Loucy (cell line): ENCODE results near the gene SIAH2.

ENCODE experiments used
- H2AFZ ChIP-seq: fragments of 200-600 bp; sonication (generic); 2 replicates; pipeline ENCODE4 v1.6.0; 2016; ENCODE audit warnings: antibody characterized with exemption, mild to moderate bottlenecking, low read length, moderate library complexity
- H3F3A ChIP-seq: fragments of 200-600 bp; 2 replicates; pipeline ENCODE4 v1.6.0; 2016; ENCODE audit warnings: antibody characterized with exemption, low read depth, mild to moderate bottlenecking
- H3K27me3 ChIP-seq: fragments of 200-600 bp; sonication (generic); 2 replicates; pipeline ENCODE4 v1.6.1; 2014; ENCODE audit warnings: low read length, mild to moderate bottlenecking; ENCODE audit not compliant: insufficient read depth, poor library complexity, severe bottlenecking
- H3K36me3 ChIP-seq: fragments of 200-600 bp; sonication (generic); 2 replicates; pipeline ENCODE4 v1.6.1; 2016; ENCODE audit warnings: low read length; ENCODE audit not compliant: insufficient read depth
- H3K4me1 ChIP-seq: fragments of 200-600 bp; sonication (generic); 2 replicates; pipeline ENCODE4 v1.5.1; 2014; ENCODE audit warnings: low read length, mild to moderate bottlenecking; ENCODE audit not compliant: insufficient read depth, poor library complexity, severe bottlenecking
- H3K4me2 ChIP-seq: fragments of 200-600 bp; sonication (generic); 2 replicates; pipeline ENCODE4 v1.6.0; 2014; ENCODE audit warnings: antibody characterized with exemption, low read length, low read depth, mild to moderate bottlenecking; ENCODE audit not compliant: poor library complexity, severe bottlenecking
- H3K4me3 ChIP-seq: fragments of 200-600 bp; sonication (generic); 2 replicates; pipeline ENCODE4 v1.5.1; 2014; ENCODE audit warnings: low read length, mild to moderate bottlenecking, mixed read lengths; ENCODE audit not compliant: poor library complexity, severe bottlenecking
- H3K79me2 ChIP-seq: fragments of 200-600 bp; sonication (generic); 2 replicates; pipeline ENCODE4 v1.6.1; 2014; ENCODE audit warnings: low read length; ENCODE audit not compliant: insufficient read depth
- H3K9ac ChIP-seq: fragments of 200-600 bp; sonication (generic); 2 replicates; pipeline ENCODE4 v1.6.0; 2014; ENCODE audit warnings: mild to moderate bottlenecking, low read depth, low read length, moderate library complexity; ENCODE audit not compliant: poor library complexity, severe bottlenecking
- H3K9me2 ChIP-seq: fragments of 200-600 bp; sonication (generic); replicated peaks from 2 replicates; pipeline ENCODE4 v1.6.1; 2016; ENCODE audit warnings: low read depth, low read length, mixed read lengths
- H3K9me3 ChIP-seq: fragments of 200-600 bp; sonication (generic); 2 replicates; pipeline ENCODE4 v1.6.1; 2014; ENCODE audit warnings: mild to moderate bottlenecking, antibody characterized with exemption, low read length, low read depth; ENCODE audit not compliant: insufficient read depth
- H4K20me1 ChIP-seq: fragments of 200-600 bp; sonication (generic); 2 replicates; pipeline ENCODE4 v1.6.0; 2014; ENCODE audit warnings: antibody characterized with exemption, low read length, mild to moderate bottlenecking; ENCODE audit not compliant: insufficient read depth, poor library complexity, severe bottlenecking
- EZH2phosphoT487 ChIP-seq: fragments of 200-600 bp; IDR thresholded peaks from 2 replicates; pipeline ENCODE4 v1.6.1; 2018; ENCODE audit warnings: antibody characterized with exemption, mild to moderate bottlenecking, moderate library complexity, borderline replicate concordance
- TF ChIP-seq, protein P1 (sequence below): fragments of 200-600 bp; sonication (generic); conservative IDR thresholded peaks from 2 replicates; pipeline ENCODE4 v1.5.1; 2014; ENCODE audit warnings: mild to moderate bottlenecking, antibody characterized with exemption, low read length

SIAH2 gene

DNA sequence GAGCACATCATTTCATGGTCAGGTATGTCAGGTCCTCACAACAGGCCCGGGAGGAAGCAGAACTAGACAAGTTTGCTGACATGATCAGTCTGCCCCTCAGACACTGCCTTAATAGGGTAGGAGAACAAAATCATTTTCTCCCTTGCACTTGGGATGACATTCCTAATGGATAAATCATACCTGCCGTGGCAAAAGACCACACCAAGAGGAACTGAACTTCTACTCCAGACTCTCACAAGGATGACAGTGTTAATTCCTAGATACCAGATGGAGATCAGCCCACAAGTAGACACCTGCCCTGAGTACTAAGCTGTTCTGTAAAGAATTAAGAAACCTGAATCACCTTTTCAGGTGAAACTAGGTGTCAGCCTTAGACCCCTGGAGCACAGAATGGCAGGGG lies 19.5 kb downstream of the SIAH2 start:
- Histone ChIP-seq H3K4me1 (no peaks in the 10 kb centered on the region), H3K4me3 (no peak overlapping the region), H3K9me2 (no peaks in the 10 kb centered on the region), H3K36me3 (peaks cover 23% of the 10 kb centered on the region; the same call in 1 of the 2 replicates), H4K20me1 (peaks cover 17% of the 10 kb centered on the region), H3K79me2 (peaks cover 62% of the 10 kb centered on the region), H2AFZ (no peak overlapping the region), H3K27me3 (no peaks in the 10 kb centered on the region), H3F3A (no peaks in the 10 kb centered on the region), H3K4me2 (no peak overlapping the region), H3K9ac (no peak overlapping the region), H3K9me3 (no peaks in the 10 kb centered on the region)
- TF ChIP-seq, protein P1, sequence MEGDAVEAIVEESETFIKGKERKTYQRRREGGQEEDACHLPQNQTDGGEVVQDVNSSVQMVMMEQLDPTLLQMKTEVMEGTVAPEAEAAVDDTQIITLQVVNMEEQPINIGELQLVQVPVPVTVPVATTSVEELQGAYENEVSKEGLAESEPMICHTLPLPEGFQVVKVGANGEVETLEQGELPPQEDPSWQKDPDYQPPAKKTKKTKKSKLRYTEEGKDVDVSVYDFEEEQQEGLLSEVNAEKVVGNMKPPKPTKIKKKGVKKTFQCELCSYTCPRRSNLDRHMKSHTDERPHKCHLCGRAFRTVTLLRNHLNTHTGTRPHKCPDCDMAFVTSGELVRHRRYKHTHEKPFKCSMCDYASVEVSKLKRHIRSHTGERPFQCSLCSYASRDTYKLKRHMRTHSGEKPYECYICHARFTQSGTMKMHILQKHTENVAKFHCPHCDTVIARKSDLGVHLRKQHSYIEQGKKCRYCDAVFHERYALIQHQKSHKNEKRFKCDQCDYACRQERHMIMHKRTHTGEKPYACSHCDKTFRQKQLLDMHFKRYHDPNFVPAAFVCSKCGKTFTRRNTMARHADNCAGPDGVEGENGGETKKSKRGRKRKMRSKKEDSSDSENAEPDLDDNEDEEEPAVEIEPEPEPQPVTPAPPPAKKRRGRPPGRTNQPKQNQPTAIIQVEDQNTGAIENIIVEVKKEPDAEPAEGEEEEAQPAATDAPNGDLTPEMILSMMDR: no peak
- no peak for TF ChIP-seq EZH2phosphoT487

DNA sequence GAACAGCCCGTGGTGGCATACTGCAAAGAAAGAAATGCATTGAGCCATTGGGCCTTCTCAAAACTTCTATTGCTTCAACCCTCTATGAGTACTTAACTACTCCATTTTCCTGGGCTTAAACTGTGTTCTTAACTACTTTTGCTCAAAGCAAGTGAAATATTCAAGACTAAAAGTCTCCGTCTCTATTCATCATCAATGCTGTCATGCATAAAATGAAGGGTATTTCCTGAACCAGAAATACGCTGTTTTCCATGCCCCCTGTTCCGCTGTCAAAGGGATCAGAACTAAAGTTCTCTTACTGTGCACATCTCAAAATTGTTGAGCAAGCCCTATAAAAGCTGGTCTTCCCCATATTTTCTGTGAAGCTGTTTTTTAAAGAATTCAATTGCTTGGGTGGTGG lies 20.3 kb downstream of the SIAH2 start:
- Histone ChIP-seq H3K4me1 (no peaks in the 10 kb centered on the region), H3K36me3 (peaks cover 23% of the 10 kb centered on the region; the same call in 1 of the 2 replicates), H3K79me2 (peaks cover 54% of the 10 kb centered on the region), H4K20me1 (peaks cover 11% of the 10 kb centered on the region), H3K4me2 (no peak overlapping the region), H3F3A (no peaks in the 10 kb centered on the region), H3K9ac (no peak overlapping the region), H3K9me2 (no peaks in the 10 kb centered on the region), H3K27me3 (no peaks in the 10 kb centered on the region), H2AFZ (no peak overlapping the region), H3K4me3 (no peak overlapping the region), H3K9me3 (no peaks in the 10 kb centered on the region)
- TF ChIP-seq EZH2phosphoT487: no peak
- TF ChIP-seq, protein P1: no peak

DNA sequence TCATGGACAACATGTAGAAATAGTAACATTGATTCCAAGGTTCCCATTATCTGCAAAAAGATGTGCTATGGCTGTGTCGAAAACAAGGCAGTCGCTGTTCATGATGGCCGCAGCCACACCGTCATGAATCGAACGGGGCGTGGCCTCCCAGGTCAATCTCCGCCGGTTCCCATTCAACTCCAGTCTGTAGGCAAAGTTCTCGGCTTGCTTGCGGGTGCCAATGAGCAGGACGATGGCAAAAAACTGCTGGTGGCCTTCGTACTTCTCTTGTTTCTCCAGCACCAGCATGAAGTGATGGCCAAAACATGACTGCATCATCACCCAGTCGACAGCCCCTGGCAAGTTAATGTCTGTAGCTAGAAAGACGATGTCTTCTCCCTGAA lies 20.8 kb downstream of the SIAH2 start:
- TF ChIP-seq EZH2phosphoT487: no peak
- TF ChIP-seq, protein P1: no peak
- no peak overlapping the region for H2AFZ ChIP-seq
- H3F3A ChIP-seq: no peaks in the 10 kb centered on the region
- H3K9me2 ChIP-seq: no peaks in the 10 kb centered on the region
- H3K27me3 ChIP-seq: no peaks in the 10 kb centered on the region
- no peak overlapping the region for H3K4me3 ChIP-seq
- peaks cover 8% of the 10 kb centered on the region for H4K20me1 ChIP-seq
- H3K4me2 ChIP-seq: no peak overlapping the region
- H3K79me2 ChIP-seq: peaks cover 48% of the 10 kb centered on the region
- peaks cover 23% of the 10 kb centered on the region; the same call in 1 of the 2 replicates for H3K36me3 ChIP-seq
- H3K4me1 ChIP-seq: no peaks in the 10 kb centered on the region
- no peaks in the 10 kb centered on the region for H3K9me3 ChIP-seq
- H3K9ac ChIP-seq: no peak overlapping the region
